PC-9 (cell line): ENCODE measurements around the gene MAMSTR. TPM values are rescaled to one million over a fixed set of nuclear protein-coding genes. Genes with fewer than 3 reads are reported as not detected.

Experiments
- BruUV-seq: library from RNA; stranded (reverse); fragments of 400-500 nt; replicated peaks from 2 replicates; lab custom pipeline; 2021; lab: Mats Ljungman, UMichigan
- CTCF ChIA-PET: fragments of 300-600 bp; sonication (Branson Sonifier 250); formaldehyde crosslinking; loops from one replicate; lab custom pipeline; 2022; ENCODE audit warnings: antibody characterized with exemption; lab: Charles Lee
- POLR2A ChIA-PET: fragments of 300-600 bp; sonication (Branson Sonifier 250); formaldehyde crosslinking; loops from one replicate; lab custom pipeline; 2022; ENCODE audit warnings: antibody characterized with exemption; ENCODE audit not compliant: unreplicated experiment; lab: Charles Lee
- DNase-seq, 2 experiments: peaks; one replicate each; pipeline versions ENCODE4 v3.0.0 to v3.0.0-alpha.2; 2015 to 2022; ENCODE audit warnings: mixed read lengths in 1 of 2
- H2AFZ ChIP-seq: fragments of 200-600 bp; sonication (generic); 2 replicates; pipeline ENCODE4 v1.8.1; 2017; ENCODE audit warnings: antibody characterized with exemption
- H3F3A ChIP-seq: fragments of 200-600 bp; sonication (generic); 2 replicates; pipeline ENCODE4 v1.8.1; 2017; ENCODE audit warnings: antibody characterized with exemption, mild to moderate bottlenecking, low read depth; ENCODE audit not compliant: insufficient read depth
- H3K27ac ChIP-seq: fragments of 200-600 bp; sonication (generic); 2 replicates; pipeline ENCODE4 v1.6.1; 2016; ENCODE audit warnings: mixed run types
- H3K27me3 ChIP-seq: fragments of 200-600 bp; sonication (generic); 2 replicates; pipeline ENCODE4 v1.6.1; 2016; ENCODE audit warnings: low read depth, mixed run types; ENCODE audit not compliant: insufficient read depth
- H3K36me3 ChIP-seq: fragments of 200-600 bp; sonication (generic); 2 replicates; pipeline ENCODE4 v1.6.1; 2016; ENCODE audit warnings: low read depth, mixed run types
- H3K4me1 ChIP-seq: fragments of 200-600 bp; sonication (generic); replicated peaks from 2 replicates; pipeline ENCODE4 v1.6.1; 2016; ENCODE audit warnings: mixed run types; ENCODE audit not compliant: insufficient read depth
- H3K4me2 ChIP-seq: fragments of 200-600 bp; sonication (generic); 2 replicates; pipeline ENCODE4 v1.6.1; 2017; ENCODE audit warnings: mixed run types
- H3K4me3 ChIP-seq: fragments of 200-600 bp; sonication (generic); 2 replicates; pipeline ENCODE4 v1.6.1; 2016; ENCODE audit warnings: mixed run types
- H3K79me2 ChIP-seq: fragments of 200-600 bp; sonication (generic); 2 replicates; pipeline ENCODE4 v1.6.1; 2017; ENCODE audit warnings: low read depth, mixed run types
- H3K9me2 ChIP-seq: fragments of 200-600 bp; sonication (generic); 2 replicates; pipeline ENCODE4 v1.8.1; 2017; ENCODE audit warnings: mild to moderate bottlenecking; ENCODE audit not compliant: insufficient read depth
- H3K9me3 ChIP-seq: fragments of 200-600 bp; sonication (generic); 2 replicates; pipeline ENCODE4 v1.8.1; 2016; ENCODE audit warnings: low read depth; ENCODE audit not compliant: insufficient read depth
- H4K20me1 ChIP-seq: fragments of 200-600 bp; sonication (generic); 2 replicates; pipeline ENCODE4 v1.8.1; 2017; ENCODE audit not compliant: insufficient read depth
- CTCF ChIP-seq: fragments of 200-600 bp; sonication (generic); conservative IDR thresholded peaks from 2 replicates; pipeline ENCODE4 v1.6.1; 2017; ENCODE audit warnings: mixed run types, antibody characterized with exemption, mild to moderate bottlenecking, moderate library complexity
- EZH2 ChIP-seq: fragments of 200-600 bp; sonication (generic); IDR thresholded peaks from 2 replicates; pipeline ENCODE4 v1.8.0; 2017; ENCODE audit warnings: antibody characterized with exemption, low read depth
- intact Hi-C: fragments of 100-400 bp; cut with micrococcal nuclease; formaldehyde crosslinking; loops from one replicate; pipeline ENCODE4 v1.10.0; 2022; ENCODE audit not compliant: unreplicated experiment
- total RNA-seq: library from RNA; stranded (reverse); gene quantifications from 2 replicates; pipeline ENCODE4 v1.2.3, GENCODE V29; 2021

Gene MAMSTR
- total RNA-seq, 1 experiment from 2014 or later: 2.6 TPM

DNA sequence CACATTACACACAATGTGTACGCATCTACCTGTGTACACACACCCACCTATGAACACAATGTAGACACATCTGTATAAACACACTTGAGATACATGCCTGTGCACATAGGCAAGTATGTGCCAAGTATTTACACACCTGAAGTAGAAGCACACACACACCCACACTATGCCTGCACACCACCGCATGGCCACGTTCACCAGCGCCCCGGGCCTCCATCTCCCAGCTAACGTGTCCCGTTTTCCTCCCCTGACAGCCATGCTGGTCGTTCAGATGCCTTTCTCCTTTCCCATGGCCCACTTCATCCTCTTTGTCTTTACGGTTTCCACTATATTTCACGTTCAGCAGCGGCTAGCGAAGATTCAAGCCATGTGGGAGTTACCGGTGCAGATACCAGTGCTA, 16.8 kb downstream of the MAMSTR start:
- no TSS peak for BruUV-seq
- ChIA-PET POLR2A (no interaction called here), CTCF (no interaction called here)
- H3K27me3 ChIP-seq: no peaks in the 10 kb centered on the region
- no peak for DNase-seq
- TF ChIP-seq CTCF (no peak), EZH2 (no peak)
- H3K36me3 ChIP-seq: no peaks in the 10 kb centered on the region
- peaks cover 15% of the 10 kb centered on the region for H3F3A ChIP-seq
- no peaks in the 10 kb centered on the region for H3K9me3 ChIP-seq
- intact Hi-C loops: no loop called here
- H4K20me1 ChIP-seq: no peaks in the 10 kb centered on the region
- H3K27ac ChIP-seq: no peak overlapping the region
- H3K4me2 ChIP-seq: no peak overlapping the region
- H3K4me3 ChIP-seq: no peak overlapping the region
- H2AFZ ChIP-seq: no peak overlapping the region
- H3K9me2 ChIP-seq: no peaks in the 10 kb centered on the region
- H3K79me2 ChIP-seq: no peaks in the 10 kb centered on the region
- no peaks in the 10 kb centered on the region for H3K4me1 ChIP-seq

GRCh38 chr19:48698046-48698445, 21.5 kb downstream of the MAMSTR start:
- no peaks in the 10 kb centered on the region for H3K36me3 ChIP-seq
- H3K27me3 ChIP-seq: no peaks in the 10 kb centered on the region
- no peak overlapping the region for H2AFZ ChIP-seq
- no peaks in the 10 kb centered on the region for H3K79me2 ChIP-seq
- H3K4me2 ChIP-seq: no peak overlapping the region
- no peaks in the 10 kb centered on the region for H3K9me2 ChIP-seq
- H3K9me3 ChIP-seq: no peaks in the 10 kb centered on the region
- peaks cover 24% of the 10 kb centered on the region for H3K4me1 ChIP-seq
- POLR2A ChIA-PET: interaction anchor here (0.7 kb wide), 1 partner anchor 92 kb away, joined by 3 read pairs; no protein-coding TSS in a partner anchor
- CTCF ChIA-PET: interaction anchor here (0.6 kb wide), 3 partner anchors 30 to 72 kb away, joined by 3 to 6 read pairs (median 4); no protein-coding TSS in a partner anchor
- peaks cover 24% of the 10 kb centered on the region for H3F3A ChIP-seq
- no peak overlapping the region for H3K4me3 ChIP-seq
- intact Hi-C loops: no loop called here
- DNase-seq: peak in 1 of 2 experiments; percentile 58
- H3K27ac ChIP-seq: no peak overlapping the region
- no peak for TF ChIP-seq EZH2
- TF ChIP-seq CTCF: no peak
- no peaks in the 10 kb centered on the region for H4K20me1 ChIP-seq
- no TSS peak for BruUV-seq

GRCh38 chr19:48696353-48697010, 23.0 kb downstream of the MAMSTR start:
- Histone ChIP-seq H3K9me3 (no peaks in the 10 kb centered on the region), H3K27me3 (no peaks in the 10 kb centered on the region), H3F3A (peaks cover 24% of the 10 kb centered on the region), H2AFZ (peak overlapping the region; percentile 63; the same call in 1 of the 2 replicates), H3K4me1 (peaks cover 24% of the 10 kb centered on the region), H4K20me1 (no peaks in the 10 kb centered on the region), H3K27ac (no peak overlapping the region), H3K4me2 (peak overlapping the region; percentile 83), H3K36me3 (no peaks in the 10 kb centered on the region), H3K79me2 (no peaks in the 10 kb centered on the region), H3K4me3 (peak overlapping the region; percentile 47), H3K9me2 (no peaks in the 10 kb centered on the region)
- no peak for TF ChIP-seq EZH2
- TF ChIP-seq CTCF: no peak
- no TSS peak for BruUV-seq
- DNase-seq: peak in 1 of 2 experiments; percentile 27
- POLR2A ChIA-PET: interaction anchor here (0.6 kb wide), 4 partner anchors 9 to 425 kb away, joined by 3 to 11 read pairs (median 6); no protein-coding TSS in a partner anchor
- CTCF ChIA-PET: interaction anchor here (0.5 to 1.2 kb wide), 4 partner anchors 20 to 200 kb away, joined by 3 to 11 read pairs (median 4); no protein-coding TSS in a partner anchor
- intact Hi-C loops: loop anchor here (2.0 kb wide), 1 partner anchor 18 kb away; no protein-coding TSS in a partner anchor
